HUES6 (cell line): ENCODE measurements around the gene TBCCD1.

Experiments used
- H3K27ac ChIP-seq: 2 replicates; pipeline ENCODE4 v1.7.0; 2013; ENCODE audit warnings: low read depth, mild to moderate bottlenecking, low read length, inconsistent platforms
- H3K27me3 ChIP-seq: 2 replicates; pipeline ENCODE4 v1.6.1; 2013; ENCODE audit warnings: low read length; ENCODE audit not compliant: control insufficient read depth, insufficient read depth
- H3K36me3 ChIP-seq: 2 replicates; pipeline ENCODE4 v1.6.1; 2013; ENCODE audit warnings: low read length; ENCODE audit not compliant: control insufficient read depth, insufficient read depth
- H3K4me1 ChIP-seq: 2 replicates; pipeline ENCODE4 v1.6.1; 2013; ENCODE audit warnings: low read length; ENCODE audit not compliant: control insufficient read depth, insufficient read depth
- H3K4me3 ChIP-seq: 2 replicates; pipeline ENCODE4 v1.5.1; 2013; ENCODE audit warnings: low read depth, low read length
- H3K9ac ChIP-seq: one replicate; pipeline ENCODE4 v1.6.1; 2013; ENCODE audit warnings: mild to moderate bottlenecking, low read length
- H3K9me3 ChIP-seq: 2 replicates; pipeline ENCODE4 v1.6.1; 2013; ENCODE audit warnings: low read depth, low read length; ENCODE audit not compliant: control insufficient read depth, insufficient read depth

The TBCCD1 gene

DNA sequence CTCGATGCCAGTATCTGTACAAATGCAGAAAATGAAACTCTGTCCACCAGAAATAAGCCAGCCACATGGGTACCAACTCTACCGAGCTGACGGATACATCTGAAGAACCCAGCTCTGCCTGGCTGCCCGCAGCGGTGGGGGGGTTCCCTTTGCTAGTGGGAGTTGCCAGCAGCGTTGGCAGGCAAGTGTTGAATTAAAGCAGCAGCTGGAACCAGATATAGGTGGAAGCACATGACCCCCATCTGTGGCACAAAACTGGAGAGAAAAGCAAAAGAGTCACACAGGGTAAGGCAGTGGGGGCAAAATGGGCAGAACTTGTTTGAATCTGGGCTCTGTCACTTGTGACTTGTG lies 40.9 kb downstream of the TBCCD1 start:
- Histone ChIP-seq H3K36me3 (no peaks in the 10 kb centered on the region), H3K27ac (no peak overlapping the region), H3K4me3 (no peak overlapping the region), H3K9me3 (no peaks in the 10 kb centered on the region), H3K4me1 (peaks cover 6% of the 10 kb centered on the region), H3K27me3 (no peaks in the 10 kb centered on the region), H3K9ac (no peak overlapping the region)

DNA sequence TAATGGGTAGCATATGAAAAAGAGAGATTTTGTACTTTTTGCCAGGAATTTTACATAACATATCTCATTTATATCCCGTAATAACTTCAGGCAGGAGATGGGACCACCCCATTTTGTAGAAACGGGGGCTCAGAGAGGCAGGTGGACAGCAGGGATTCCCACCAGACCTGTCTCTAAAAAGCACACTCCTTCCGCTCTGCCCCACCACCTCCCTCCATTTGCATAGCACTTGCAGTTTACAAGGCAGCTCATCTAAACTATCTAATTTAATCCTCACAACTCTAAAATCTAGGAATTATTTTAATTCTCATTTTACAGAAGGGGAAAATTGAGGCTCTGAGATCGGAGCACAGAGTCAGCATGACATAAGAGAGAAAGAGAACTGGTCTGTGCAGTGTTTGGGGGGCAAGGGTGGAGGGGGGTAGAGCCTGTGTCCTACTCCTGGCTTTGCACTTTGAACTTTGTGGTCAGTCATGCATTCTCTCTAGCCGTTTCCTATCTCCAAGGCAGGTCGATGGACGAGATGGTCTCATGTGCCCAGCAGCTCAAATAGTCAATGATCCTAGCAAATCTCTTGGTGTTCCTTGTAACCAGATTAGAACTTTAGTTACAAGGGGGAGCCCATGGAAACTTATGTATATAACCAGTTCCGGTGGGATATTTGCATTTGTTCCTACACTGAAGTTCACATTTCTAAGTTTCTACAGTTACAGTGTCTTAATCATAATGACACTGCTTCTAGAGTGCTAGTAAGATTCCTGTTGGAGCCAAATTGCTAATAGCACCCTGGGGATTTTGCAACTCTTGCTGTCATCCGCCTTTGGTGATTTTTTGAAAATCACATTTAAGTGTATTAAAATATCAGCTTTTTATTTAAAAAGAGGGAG lies 41.5 kb downstream of the TBCCD1 start:
- Histone ChIP-seq H3K4me3 (no peak overlapping the region), H3K9ac (no peak overlapping the region), H3K27ac (no peak overlapping the region), H3K27me3 (no peaks in the 10 kb centered on the region), H3K9me3 (no peaks in the 10 kb centered on the region), H3K4me1 (peaks cover 4% of the 10 kb centered on the region), H3K36me3 (no peaks in the 10 kb centered on the region)

DNA sequence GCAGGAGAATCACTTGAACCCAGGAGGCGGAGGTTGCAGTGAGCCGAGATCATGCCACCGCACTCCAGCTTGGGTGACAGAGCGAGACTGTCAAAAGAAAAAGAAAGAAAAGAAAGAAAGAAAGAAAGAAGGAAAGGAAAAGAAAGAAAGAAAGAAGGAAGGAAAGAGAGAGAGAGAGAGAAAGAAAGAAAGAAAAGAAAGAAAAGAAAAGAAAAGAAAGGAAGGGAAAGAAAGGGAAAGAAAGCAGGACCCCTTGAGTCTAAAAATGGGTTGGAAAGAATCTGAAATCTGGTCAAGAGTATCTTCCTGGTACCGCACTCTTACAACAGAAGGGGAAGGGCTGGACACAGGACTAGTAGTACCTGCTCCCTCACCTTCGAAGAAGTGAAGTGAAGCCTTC lies 42.5 kb downstream of the TBCCD1 start:
- Histone ChIP-seq H3K9ac (no peak overlapping the region), H3K4me1 (no peaks in the 10 kb centered on the region), H3K4me3 (no peak overlapping the region)

DNA sequence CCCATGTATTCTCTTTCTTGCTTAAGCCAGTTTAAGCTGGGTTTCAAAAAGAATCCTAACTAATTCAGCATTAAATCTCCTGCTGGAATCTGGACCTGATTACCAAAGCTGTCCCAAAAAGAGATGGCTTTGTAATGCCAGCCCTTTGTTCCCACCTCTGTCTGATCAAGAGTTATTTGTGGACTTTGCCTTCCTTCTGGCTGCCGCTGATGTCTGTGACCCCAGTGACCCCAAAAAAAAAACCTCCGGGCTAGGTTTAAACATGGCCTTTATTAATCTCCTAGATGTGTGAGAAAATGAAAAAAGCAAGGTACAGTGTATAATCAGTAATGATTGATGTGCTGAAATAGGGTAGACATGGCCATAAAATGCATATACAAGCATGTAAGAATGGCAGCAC lies 43.7 kb downstream of the TBCCD1 start:
- H3K27me3 ChIP-seq: no peaks in the 10 kb centered on the region
- H3K9me3 ChIP-seq: no peaks in the 10 kb centered on the region
- no peak overlapping the region for H3K27ac ChIP-seq
- no peaks in the 10 kb centered on the region for H3K4me1 ChIP-seq
- H3K36me3 ChIP-seq: no peaks in the 10 kb centered on the region
- no peak overlapping the region for H3K4me3 ChIP-seq
- no peak overlapping the region for H3K9ac ChIP-seq

More for the DNA sequence above, 42.5 kb downstream of the TBCCD1 start:
- Histone ChIP-seq H3K27ac (no peak overlapping the region), H3K9me3 (no peaks in the 10 kb centered on the region), H3K36me3 (no peaks in the 10 kb centered on the region), H3K27me3 (no peaks in the 10 kb centered on the region)

DNA sequence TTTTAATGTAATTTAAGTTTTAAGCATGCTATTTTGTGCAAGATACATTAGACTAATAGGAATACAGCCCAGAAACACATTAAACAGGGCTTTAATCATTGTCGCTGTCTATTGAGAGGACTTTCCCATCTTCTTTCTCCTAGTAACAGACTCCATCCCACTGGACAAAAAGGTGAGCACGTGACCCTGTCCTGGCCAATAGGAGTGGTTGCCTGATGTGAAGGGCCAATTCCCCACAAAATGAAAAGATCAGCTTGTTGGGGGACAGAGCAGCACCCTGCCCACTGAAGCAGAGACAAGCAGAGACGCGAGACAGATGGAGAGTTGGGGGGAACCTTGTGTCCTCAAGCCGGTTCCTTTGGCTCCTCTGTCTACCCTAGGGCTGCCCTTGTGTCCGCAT lies 44.1 kb downstream of the TBCCD1 start:
- H3K27ac ChIP-seq: no peak overlapping the region
- H3K36me3 ChIP-seq: no peaks in the 10 kb centered on the region
- no peak overlapping the region for H3K4me3 ChIP-seq
- H3K9me3 ChIP-seq: no peaks in the 10 kb centered on the region
- no peaks in the 10 kb centered on the region for H3K27me3 ChIP-seq
- H3K9ac ChIP-seq: no peak overlapping the region
- no peaks in the 10 kb centered on the region for H3K4me1 ChIP-seq

DNA sequence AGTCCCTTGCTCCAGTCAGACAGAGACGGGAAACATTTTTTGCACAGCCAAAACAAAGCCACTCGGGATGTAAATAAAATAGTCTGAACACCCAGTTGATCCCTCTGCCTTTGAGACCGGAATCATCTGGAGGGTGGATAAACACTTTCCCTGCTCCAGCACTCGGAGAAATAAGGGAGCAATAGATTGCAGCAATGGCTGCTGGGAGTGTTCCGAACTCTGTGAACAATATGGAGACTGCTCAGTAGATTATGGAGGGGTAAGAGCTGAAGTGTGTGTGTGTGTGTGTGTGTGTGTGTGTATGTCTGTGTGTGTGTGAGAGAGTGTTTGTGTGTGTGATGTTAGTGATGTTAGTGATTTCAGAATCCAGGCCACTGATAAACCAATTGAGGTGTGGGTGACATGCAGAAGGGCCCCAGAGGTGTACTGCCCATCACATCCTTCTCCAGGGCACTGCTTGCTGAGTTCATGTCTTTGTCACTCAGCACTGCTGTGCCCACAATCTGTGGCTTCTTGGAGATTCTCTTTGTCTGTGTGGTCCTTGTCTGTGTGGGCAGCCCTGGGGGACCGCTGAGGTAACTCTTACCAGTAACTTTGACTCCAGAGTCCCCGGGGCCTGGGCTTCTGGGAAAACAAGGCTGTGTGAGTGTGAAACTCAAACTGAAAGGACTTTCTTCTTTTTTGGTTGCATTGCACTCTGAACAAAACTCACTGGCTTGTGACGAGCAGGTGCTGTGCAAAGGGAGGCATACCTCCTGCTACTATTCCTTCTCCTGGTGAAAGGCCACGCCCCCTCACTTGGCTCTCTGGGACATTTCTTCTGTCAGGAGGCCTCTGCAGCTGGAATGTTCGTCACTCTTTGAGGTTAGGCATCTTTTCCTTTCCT lies 45.9 kb downstream of the TBCCD1 start:
- Histone ChIP-seq H3K4me1 (no peaks in the 10 kb centered on the region), H3K27ac (no peak overlapping the region), H3K4me3 (no peak overlapping the region), H3K9ac (no peak overlapping the region), H3K9me3 (peaks cover 3% of the 10 kb centered on the region; the same call in 1 of the 2 replicates), H3K27me3 (no peaks in the 10 kb centered on the region), H3K36me3 (no peaks in the 10 kb centered on the region)

DNA sequence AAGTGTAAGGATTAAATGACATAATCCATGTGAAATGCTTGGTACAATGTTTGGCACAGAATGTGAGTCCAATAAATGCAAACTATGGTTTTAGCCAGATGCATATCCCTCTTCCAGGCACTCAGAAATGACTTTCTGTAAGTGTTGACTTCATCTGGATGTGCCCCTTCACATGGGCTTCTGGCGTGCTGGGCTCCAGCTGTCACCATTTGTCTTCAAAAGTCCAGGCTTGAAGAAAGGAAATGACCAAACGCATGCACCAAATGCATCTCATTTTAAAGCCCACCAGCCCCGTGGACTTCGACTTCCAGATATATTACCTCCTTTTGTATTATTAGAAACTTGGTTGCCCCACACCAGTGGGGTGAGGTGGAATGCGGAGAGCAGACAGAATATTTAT lies 46.7 kb downstream of the TBCCD1 start:
- no peak overlapping the region for H3K9ac ChIP-seq
- no peaks in the 10 kb centered on the region for H3K36me3 ChIP-seq
- H3K4me1 ChIP-seq: no peaks in the 10 kb centered on the region
- H3K9me3 ChIP-seq: peaks cover 3% of the 10 kb centered on the region; the same call in 1 of the 2 replicates
- no peaks in the 10 kb centered on the region for H3K27me3 ChIP-seq
- H3K27ac ChIP-seq: no peak overlapping the region
- no peak overlapping the region for H3K4me3 ChIP-seq

DNA sequence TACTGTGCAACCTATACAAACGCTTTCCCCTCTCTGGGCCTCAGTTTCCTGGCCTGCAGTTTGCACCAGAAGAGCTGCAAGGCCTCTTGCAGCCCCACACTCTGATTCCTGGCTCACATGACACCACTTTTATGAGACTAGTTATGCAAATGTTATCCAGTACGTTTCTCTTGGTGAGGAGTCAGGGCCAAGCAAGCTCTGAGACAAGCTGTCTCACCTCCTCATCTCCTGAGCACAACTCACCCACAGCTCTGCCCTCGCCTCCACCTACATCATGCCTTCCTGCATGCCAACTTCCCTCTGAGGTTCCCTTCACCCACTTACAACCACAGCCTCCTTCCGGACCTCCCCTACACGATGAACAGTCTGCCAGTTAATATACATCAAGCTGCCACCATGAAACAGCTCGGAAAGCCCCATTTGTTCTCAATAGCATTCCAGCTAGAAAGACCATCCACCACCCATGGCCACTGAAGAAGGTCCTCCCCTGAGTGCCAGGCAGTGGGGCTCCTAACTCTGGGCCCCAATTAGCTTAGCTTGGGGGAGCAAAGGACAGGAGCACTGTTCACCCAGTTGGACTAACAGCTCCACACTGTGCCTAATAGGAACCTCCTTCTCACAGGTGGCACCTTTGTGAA lies 48.0 kb downstream of the TBCCD1 start:
- no peaks in the 10 kb centered on the region for H3K36me3 ChIP-seq
- H3K4me3 ChIP-seq: no peak overlapping the region
- no peaks in the 10 kb centered on the region for H3K27me3 ChIP-seq
- no peaks in the 10 kb centered on the region for H3K4me1 ChIP-seq
- H3K9ac ChIP-seq: no peak overlapping the region
- H3K27ac ChIP-seq: no peak overlapping the region
- H3K9me3 ChIP-seq: peaks cover 3% of the 10 kb centered on the region; the same call in 1 of the 2 replicates

DNA sequence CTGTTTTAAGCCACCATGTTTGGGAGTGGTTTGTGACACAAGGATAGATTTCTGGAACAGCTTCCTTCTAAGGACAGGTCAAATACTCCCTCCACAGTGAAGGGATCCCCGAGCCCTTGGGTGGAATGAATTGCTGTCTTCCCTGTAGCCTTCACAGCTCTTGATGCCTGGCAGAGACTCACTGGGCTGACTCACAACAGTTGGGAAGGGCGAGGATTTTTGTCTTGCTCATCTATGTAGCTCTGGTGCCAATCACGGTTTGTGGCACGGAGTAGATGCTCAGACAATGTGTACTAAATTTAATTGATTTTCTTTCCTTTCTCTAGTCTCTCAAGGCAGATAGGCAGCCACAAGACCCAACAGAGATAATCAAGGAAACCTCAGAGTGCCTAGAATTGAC lies 49.9 kb downstream of the TBCCD1 start:
- Histone ChIP-seq H3K4me1 (no peaks in the 10 kb centered on the region), H3K9me3 (peaks cover 3% of the 10 kb centered on the region; the same call in 1 of the 2 replicates), H3K4me3 (no peak overlapping the region), H3K27ac (no peak overlapping the region), H3K9ac (no peak overlapping the region), H3K27me3 (no peaks in the 10 kb centered on the region), H3K36me3 (no peaks in the 10 kb centered on the region)

DNA sequence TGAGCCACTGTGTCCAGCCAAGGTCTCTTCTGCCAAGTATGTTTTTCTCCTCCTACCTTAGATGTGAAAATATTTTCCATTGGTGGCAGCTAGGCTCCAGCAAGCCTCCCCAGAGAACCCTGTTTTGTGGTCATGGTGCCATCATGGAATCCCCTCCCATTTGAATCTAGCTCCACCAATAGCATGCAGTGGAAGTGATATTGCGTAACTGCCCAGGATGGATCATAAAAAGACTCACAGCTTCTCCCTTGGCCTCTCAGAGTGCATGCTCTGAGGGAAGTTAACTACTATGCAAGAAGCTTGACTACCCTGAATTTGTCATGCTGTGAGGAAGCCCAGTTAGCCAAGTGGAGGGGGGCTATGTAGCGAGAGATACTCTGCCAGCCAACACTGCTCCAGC lies 50.5 kb downstream of the TBCCD1 start:
- Histone ChIP-seq H3K36me3 (no peaks in the 10 kb centered on the region), H3K27ac (no peak overlapping the region), H3K4me1 (no peaks in the 10 kb centered on the region), H3K4me3 (no peak overlapping the region), H3K9me3 (peaks cover 3% of the 10 kb centered on the region; the same call in 1 of the 2 replicates), H3K27me3 (no peaks in the 10 kb centered on the region), H3K9ac (no peak overlapping the region)
